Tibial artery (tissue), 4 donors: ENCODE data around the gene ZCCHC10.
"Not testable (repeated sequence)": the region's sequence is repeated elsewhere in the genome, so short reads cannot be mapped to it uniquely, and the experiment has no call there.

Source experiments
- DNase-seq, 2 donors: peaks; one replicate each; pipeline ENCODE4 v3.0.0-alpha.2; 2019
- H3K27ac ChIP-seq, 2 donors: fragments of 200-600 bp; sonication (generic) in 1 of 2; 1 replicate in 1 of 2; 2 replicates in 1 of 2; pipeline ENCODE4 v1.5.1; 2018 to 2019; ENCODE audit warnings: mild to moderate bottlenecking in 1 of 2
- H3K27me3 ChIP-seq, 2 donors: fragments of 200-600 bp; sonication (generic) in 1 of 2; one replicate each; pipeline versions ENCODE4 v1.5.1 to v1.6.0; 2016 to 2019
- H3K36me3 ChIP-seq, 3 donors: fragments of 200-600 bp; sonication (generic) in 2 of 3; one replicate each; pipeline ENCODE4 v1.5.1; 2016 to 2019; ENCODE audit warnings: mild to moderate bottlenecking in 2 of 3
- H3K4me1 ChIP-seq, 4 donors: fragments of 200-600 bp; sonication (generic) in 2 of 4; 1 replicate in 3 of 4; 2 replicates in 1 of 4; pipeline ENCODE4 v1.5.1; 2016 to 2019
- H3K4me3 ChIP-seq, 2 donors: fragments of 200-600 bp; sonication (generic) in 1 of 2; 1 replicate in 1 of 2; 2 replicates in 1 of 2; pipeline ENCODE4 v1.5.1; 2018 to 2019; ENCODE audit warnings: mild to moderate bottlenecking in 2 of 2
- H3K9me3 ChIP-seq, 3 donors: fragments of 200-600 bp; sonication (generic) in 1 of 3; one replicate each; pipeline ENCODE4 v1.5.1; 2016 to 2019
- CTCF ChIP-seq, 2 experiments: fragments of 200-600 bp in 1 of 2; fragments of 450-650 bp in 1 of 2; IDR thresholded peaks; one replicate each; pipeline ENCODE4 v1.5.1; 2017 to 2019; ENCODE audit warnings: antibody characterized with exemption in 2 of 2, mild to moderate bottlenecking in 1 of 2, moderate library complexity in 1 of 2
- intact Hi-C: fragments of 100-400 bp; cut with DNase I; formaldehyde crosslinking; loops from one replicate; pipeline ENCODE4 v1.15.0; 2023; ENCODE audit warnings: low total_unique reads

The ZCCHC10 gene

GRCh38 chr5:132979976-132980375, 46.4 kb downstream of the ZCCHC10 start:
- no peaks in the 10 kb centered on the region for H3K36me3 ChIP-seq
- no peak overlapping the region for H3K27ac ChIP-seq
- no peak for TF ChIP-seq CTCF (IDR thresholded peaks at IDR 0.05)
- no peaks in the 10 kb centered on the region for H3K27me3 ChIP-seq
- no peak overlapping the region for H3K4me3 ChIP-seq
- no peak for DNase-seq
- no peaks in the 10 kb centered on the region for H3K4me1 ChIP-seq
- peaks cover 0 to 4% (median 0%) of the 10 kb centered on the region in 3 donors for H3K9me3 ChIP-seq
- intact Hi-C loops, result no loop called here

- Histone ChIP-seq H3K27me3 (no peaks in the 10 kb centered on the region), H3K4me1 (no peaks in the 10 kb centered on the region), H3K4me3 (no peak overlapping the region), H3K36me3 (no peaks in the 10 kb centered on the region), H3K27ac (no peak overlapping the region), H3K9me3 (peaks cover 0 to 4% (median 0%) of the 10 kb centered on the region in 3 donors)
- no peak for DNase-seq
- intact Hi-C loops, result no loop called here
- no peak for TF ChIP-seq CTCF (IDR thresholded peaks at IDR 0.05)
These were observed 46.9 kb downstream of the ZCCHC10 start for GRCh38 chr5:132979367-132979940.

GRCh38 chr5:132976852-132977251, 49.5 kb downstream of the ZCCHC10 start:
- no peaks in the 10 kb centered on the region for H3K36me3 ChIP-seq
- no peaks in the 10 kb centered on the region for H3K27me3 ChIP-seq
- H3K4me1 ChIP-seq, result no peaks in the 10 kb centered on the region
- H3K27ac ChIP-seq, result no peak overlapping the region
- no peak for TF ChIP-seq CTCF (IDR thresholded peaks at IDR 0.05)
- H3K9me3 ChIP-seq, result peaks cover 0 to 4% (median 0%) of the 10 kb centered on the region in 3 donors
- no peak for DNase-seq
- H3K4me3 ChIP-seq, result no peak overlapping the region
- intact Hi-C loops, result no loop called here

GRCh38 chr5:132972436-132972828, 53.9 kb downstream of the ZCCHC10 start:
- H3K4me1 ChIP-seq, H3K36me3 ChIP-seq, H3K4me3 ChIP-seq, H3K9me3 ChIP-seq, DNase-seq, H3K27ac ChIP-seq, H3K27me3 ChIP-seq, intact Hi-C loops: not testable (repeated sequence)

GRCh38 chr5:132971483-132972435, 54.6 kb downstream of the ZCCHC10 start:
- Histone ChIP-seq H3K36me3 (no peaks in the 10 kb centered on the region), H3K4me3 (no peak overlapping the region), H3K4me1 (no peaks in the 10 kb centered on the region), H3K27ac (no peak overlapping the region), H3K9me3 (peaks cover 0 to under 1% (median 0%) of the 10 kb centered on the region in 3 donors), H3K27me3 (no peaks in the 10 kb centered on the region)
- intact Hi-C loops, result no loop called here
- no peak for DNase-seq
- no peak for TF ChIP-seq CTCF (IDR thresholded peaks at IDR 0.05)

- intact Hi-C loops, result loop anchor here (10.0 kb wide), 1 partner anchor 60 kb away; the partner anchor contains the start of gene ZCCHC10
- DNase-seq, result no peak
These were observed 61.2 kb downstream of the ZCCHC10 start for GRCh38 chr5:132965120-132965519.

More at GRCh38 chr5:132965120-132965519, 61.2 kb downstream of the ZCCHC10 start:
- peaks cover 0 to 25% (median 17%) of the 10 kb centered on the region in 4 donors for H3K4me1 ChIP-seq
- H3K27me3 ChIP-seq, result no peaks in the 10 kb centered on the region
- H3K4me3 ChIP-seq, result no peak overlapping the region
- no peak for TF ChIP-seq CTCF (IDR thresholded peaks at IDR 0.05)
- H3K27ac ChIP-seq, result no peak overlapping the region
- H3K9me3 ChIP-seq, result no peaks in the 10 kb centered on the region
- H3K36me3 ChIP-seq, result no peaks in the 10 kb centered on the region
